HG03469 (cell line): Measurements from ENCODE around the gene MYO18B.

Experiments used
- ATAC-seq: cut with Tn5 transposase; IDR thresholded peaks from one replicate; pipeline ENCODE4 v1.9.1; 2021; ENCODE audit warnings: mild to moderate bottlenecking, moderate library complexity, moderate number of reproducible peaks; ENCODE audit not compliant: unreplicated experiment

Gene MYO18B

GRCh38 chr22:25843660-25844405 lies 101.8 kb downstream of the MYO18B start:
- no peak for ATAC-seq

- no peak for ATAC-seq
Measured at GRCh38 chr22:25844601-25845000, 102.6 kb downstream of the MYO18B start.

DNA sequence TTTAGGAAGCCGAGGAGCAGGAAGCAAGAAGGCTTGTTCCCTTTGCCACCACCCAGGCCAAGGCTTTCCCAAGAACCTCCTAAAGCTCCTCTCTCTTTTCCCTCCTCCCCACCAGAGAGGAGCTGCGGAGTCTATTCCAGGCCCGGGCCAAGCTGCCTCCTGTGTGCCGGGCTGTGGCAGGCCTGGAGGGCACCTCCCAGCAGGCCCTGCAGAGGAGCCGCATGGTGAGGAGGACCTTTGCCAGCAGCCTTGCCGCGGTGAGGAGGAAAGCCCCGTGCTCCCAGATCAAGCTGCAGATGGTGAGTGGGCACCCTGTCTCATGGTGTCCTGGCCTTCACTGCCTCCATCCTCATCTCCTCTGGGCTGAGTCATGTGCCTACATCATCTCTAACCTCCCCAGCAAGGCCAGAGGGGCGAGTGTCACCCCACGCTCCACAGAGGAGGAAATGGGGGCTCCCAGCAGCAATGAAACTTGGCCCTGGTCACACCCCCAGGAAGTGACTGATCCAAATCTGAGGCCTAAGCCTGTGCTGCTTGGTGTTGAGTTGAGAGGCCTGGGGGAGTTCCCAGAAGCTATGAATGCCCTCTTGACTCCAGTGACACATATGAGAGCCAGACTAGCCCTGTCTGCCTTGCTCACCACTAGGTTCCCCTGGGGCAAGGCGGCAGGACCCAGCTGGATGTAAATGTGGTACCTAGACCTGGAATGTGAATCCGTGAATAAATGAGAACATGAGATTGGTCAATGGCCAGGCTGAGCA lies 104.2 kb downstream of the MYO18B start:
- no peak for ATAC-seq

DNA sequence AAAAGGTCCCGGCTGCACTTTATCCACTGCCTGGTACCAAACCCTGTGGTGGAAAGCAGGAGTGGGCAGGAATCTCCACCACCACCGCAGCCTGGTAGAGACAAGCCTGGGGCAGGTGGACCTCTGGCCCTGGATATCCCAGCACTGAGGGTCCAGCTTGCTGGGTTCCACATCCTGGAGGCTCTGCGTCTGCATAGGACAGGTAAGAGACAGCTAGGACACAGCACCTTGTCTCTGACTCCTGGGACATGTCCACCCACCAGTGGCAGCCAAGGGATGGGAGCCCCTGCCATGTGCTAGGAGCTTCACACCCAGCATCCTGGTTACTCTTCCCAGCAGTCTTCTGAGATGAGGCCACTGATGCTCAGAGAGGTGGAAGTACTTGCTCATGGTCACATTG lies 105.5 kb downstream of the MYO18B start:
- ATAC-seq, result no peak

DNA sequence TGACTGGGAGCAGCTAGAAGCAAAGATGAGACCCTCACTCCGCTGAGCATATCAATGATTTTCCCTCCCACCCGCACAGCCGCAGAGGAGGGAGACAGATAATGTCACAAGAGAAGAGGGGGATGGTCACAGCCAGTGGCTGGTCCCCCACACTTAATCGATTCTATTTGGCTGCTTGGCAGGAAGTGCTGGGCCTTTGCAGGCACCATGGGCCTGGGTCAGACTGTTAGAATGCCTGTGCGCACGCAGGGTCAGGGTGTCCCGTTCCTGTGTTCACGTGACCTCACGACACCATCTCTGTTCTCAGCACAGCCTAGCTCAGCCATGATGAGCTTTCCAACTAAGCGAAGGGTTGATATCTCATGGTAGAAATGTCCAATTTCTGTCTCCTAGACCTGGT lies 107.0 kb downstream of the MYO18B start:
- no peak for ATAC-seq

GRCh38 chr22:25849522-25849921 lies 107.5 kb downstream of the MYO18B start:
- ATAC-seq, result no peak

DNA sequence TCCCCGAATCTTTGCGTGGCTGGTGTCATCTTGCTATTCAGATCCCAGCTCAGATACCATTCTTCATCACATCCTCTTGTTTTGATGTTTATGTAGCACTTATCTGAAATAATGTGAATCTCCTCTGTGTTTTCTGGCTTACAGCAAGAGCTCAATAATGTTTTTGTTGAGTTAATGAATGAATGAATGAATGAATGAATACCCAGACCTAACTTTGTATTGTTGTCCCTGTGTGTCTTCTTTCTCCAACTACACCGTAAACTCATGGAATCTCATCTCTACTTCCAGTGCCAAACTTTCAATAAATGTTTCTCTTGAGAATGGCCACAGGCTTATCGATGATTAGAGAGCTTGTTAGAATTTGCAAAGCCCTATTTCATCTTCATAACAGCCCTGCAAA lies 110.2 kb downstream of the MYO18B start:
- ATAC-seq, result no peak

GRCh38 chr22:25853078-25853477 lies 111.1 kb downstream of the MYO18B start:
- no peak for ATAC-seq

- ATAC-seq, result no peak
Measured at GRCh38 chr22:25853501-25854284, 111.7 kb downstream of the MYO18B start.

- ATAC-seq, result no peak
Measured at GRCh38 chr22:25869771-25870170, 127.8 kb downstream of the MYO18B start.

- ATAC-seq, result no peak
Measured at GRCh38 chr22:25874327-25874726, 132.3 kb downstream of the MYO18B start.

DNA sequence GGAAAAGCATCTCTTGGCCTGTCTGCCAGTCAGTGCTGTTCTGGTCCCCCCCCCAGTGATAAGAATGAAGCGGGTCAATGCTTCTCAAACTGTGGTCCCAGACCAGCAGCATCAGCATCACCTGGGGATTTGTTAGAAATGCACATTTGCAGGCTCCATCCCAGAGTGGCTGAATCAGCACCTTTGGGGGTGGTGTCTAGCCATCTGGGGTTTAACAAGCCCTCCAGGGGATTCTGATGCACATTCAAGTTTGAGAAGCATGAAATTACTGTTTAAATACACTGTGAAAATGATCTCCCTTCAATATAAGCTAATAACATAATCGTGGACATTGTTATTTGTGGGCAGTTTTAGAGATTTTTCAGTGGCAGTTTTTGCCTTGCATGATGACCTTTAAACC lies 133.5 kb downstream of the MYO18B start:
- no peak for ATAC-seq

- ATAC-seq, result no peak
Measured at GRCh38 chr22:25876871-25877270, 134.9 kb downstream of the MYO18B start.

- no peak for ATAC-seq
Measured at GRCh38 chr22:25878933-25879332, 136.9 kb downstream of the MYO18B start.

DNA sequence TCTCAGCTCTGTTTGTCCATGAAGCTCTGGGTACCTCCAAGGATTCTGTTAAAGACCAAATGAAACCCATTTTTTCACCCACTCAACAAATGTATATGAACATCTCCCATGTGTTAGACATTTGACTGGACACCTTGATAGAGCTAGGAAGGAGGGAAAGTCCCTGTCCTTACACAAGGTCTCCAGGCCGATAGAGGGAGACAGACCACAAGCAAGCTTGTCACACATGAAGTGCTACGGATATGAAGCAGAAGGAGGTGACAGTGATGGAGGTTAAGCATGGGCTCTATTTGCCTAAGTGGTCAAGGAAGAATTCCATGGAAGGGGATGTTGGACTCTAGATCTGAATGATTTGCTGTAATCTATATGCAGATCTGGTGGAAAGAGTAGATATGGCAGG lies 138.5 kb downstream of the MYO18B start:
- ATAC-seq, result no peak

DNA sequence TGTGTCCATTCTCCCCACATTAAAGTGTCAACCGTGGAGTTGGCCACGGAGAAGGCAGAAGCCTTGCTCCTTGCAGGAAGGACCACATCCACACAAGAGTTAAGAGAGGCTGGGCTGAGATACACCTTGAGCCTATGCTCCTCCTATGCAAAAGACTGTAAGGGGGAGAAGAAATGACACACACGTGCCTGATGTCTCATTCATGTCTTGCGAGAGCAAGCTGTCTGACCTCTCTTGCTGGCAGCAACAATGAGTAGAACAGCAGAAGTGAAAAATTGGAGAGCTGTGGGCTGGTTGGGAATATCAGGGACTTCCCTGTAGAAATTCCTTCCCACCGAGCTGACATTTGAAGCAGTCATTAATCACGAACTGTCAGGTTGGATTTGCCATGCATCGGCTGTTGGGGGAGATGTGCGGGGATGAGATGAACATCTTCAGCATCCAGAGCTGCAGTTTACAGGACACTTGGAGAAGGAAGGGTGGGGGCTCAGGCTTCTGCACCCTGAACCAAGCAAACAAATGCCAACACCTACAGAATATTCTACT lies 139.3 kb downstream of the MYO18B start:
- ATAC-seq, result no peak

- ATAC-seq, result no peak
Measured at GRCh38 chr22:25882360-25882759, 140.4 kb downstream of the MYO18B start.

- ATAC-seq, result no peak
Measured at GRCh38 chr22:25883482-25884033, 141.6 kb downstream of the MYO18B start.

DNA sequence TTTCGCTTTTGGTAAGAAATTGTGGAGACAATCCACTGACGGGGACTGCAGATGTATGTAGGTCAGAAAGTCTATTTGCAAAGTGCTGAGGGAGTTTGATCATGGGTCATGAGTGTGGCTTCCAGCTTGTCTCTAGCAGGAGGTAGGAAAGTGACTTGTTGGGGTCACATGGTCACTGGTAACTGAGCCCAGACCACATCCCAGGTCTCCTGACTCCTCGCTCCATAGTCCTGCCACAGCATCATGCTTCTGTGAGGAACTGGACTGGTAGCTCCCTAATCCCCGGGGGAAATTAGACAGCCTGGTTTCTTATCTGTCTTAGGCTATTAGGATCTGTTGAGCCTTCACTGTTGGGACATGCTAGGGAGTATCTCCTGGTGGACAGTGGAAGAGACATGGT lies 142.1 kb downstream of the MYO18B start:
- ATAC-seq, result no peak

GRCh38 chr22:25888399-25889054 lies 146.5 kb downstream of the MYO18B start:
- ATAC-seq, result no peak
